TTC549 (cell line): Measurements from ENCODE around the gene EFHB.
"Not testable (repeated sequence)": the region's sequence is repeated elsewhere in the genome, so short reads cannot be mapped to it uniquely, and the experiment has no call there.

Source experiments
- FAIRE-seq: peaks from 2 replicates; lab custom pipeline; 2012; peaks lifted over from hg19 to GRCh38; lab: Jason Lieb, UNC

Gene EFHB, protein sequence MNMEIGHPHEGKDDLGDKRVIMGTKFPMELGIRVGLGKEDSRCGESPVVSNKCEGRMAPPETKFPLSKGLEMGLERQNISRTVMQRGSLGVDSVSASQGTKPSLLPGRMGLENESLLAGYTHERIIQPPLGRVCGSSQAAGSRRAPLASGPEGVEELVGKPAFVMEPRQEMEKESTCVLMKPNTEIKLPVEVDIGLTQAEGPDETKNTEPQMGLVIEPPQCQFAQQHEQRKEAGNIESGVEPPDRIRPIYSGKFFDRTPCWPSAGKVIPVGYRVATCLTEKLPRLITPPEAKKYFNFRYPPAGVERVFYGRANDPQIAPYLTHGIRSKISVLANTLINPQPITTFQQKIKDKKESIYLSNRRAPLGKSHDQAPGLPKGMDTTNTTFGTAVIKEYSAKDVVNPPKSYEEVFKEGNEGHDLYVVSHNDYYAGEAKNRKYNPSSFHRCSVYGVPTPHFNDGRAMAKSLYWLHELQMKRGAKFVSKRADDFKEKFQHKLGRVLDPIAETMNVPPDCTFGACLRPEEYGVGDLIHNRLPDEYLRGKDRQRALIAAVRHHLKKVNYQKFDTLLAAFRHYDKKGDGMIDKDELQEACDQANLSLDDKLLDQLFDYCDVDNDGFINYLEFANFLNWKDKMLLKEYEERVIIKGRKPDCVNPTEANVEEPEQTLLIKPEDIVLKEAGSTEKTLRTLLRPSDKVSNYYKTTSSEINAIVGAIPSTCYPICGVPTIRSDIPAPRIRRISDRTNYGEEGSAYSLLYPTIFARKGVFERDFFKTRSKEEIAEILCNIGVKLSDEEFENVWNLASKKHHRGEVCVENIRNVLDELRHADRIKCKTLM

DNA sequence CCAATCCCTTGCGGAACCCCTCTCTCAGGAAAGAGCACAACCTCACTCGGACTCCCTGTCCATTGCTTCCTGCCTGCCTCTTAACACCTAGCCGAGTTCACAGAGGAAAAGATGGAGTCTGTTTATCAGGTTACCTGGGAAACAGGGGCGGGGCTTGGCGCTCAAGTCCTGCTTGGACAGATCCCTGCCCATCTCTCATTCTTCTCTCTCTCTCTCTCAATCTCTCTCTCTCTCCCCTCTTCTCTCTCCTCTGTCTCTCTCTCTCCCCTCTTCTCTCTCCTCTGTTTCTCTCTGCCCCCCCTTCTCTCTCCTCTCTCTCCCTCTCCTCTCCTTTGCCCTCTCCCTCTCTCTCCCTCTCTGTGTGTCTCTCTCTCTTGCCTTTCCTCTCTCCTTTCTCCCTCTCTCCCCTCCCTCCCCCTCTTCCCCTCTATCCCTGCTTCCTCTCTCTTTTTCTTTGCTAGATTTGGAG lies at the start of gene EFHB:
EFHB (minus strand) TSS at position 120 of the 469 bp plus-strand sequence. CDS start 199 bp downstream, outside the sequence.
- no peak for FAIRE-seq

DNA sequence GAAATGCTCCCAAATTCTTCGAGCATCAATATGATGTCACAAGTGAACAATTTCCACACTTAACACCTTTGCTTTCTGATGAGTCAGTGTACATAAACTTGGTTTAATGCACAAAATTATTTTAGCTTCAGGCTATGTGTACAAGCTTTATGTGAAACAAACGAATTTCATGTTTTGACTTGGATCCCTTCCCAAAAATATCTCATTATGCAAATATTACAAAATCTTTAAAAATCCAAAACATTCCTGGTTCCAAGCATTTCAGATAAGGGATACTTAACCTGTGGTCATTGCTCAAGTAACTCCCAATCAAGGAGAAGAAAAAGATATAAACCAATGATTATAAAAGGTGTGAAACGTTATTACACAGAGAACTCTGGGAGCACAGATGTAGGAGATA lies 38.0 kb upstream of the EFHB start:
- FAIRE-seq: no peak

DNA sequence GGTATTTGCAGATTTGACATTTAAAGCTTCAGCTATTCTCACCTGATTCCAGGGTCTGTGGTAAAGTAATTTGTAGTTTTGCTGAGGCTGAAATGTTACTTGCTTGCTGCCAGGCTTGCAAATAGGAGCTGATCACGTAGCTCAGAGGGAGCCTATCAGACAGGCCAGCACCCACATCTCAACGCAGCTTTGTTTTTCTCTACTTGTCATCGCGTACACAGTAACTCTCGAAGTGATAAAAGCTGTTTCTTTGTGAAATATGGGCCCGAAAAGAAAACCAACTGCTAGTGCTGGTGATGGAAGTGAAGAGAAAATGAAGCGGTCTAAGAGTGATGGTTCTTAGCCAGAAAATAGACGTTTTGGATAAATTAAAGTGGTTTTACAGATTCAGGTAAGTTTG lies 36.3 kb upstream of the EFHB start:
- FAIRE-seq: no peak

DNA sequence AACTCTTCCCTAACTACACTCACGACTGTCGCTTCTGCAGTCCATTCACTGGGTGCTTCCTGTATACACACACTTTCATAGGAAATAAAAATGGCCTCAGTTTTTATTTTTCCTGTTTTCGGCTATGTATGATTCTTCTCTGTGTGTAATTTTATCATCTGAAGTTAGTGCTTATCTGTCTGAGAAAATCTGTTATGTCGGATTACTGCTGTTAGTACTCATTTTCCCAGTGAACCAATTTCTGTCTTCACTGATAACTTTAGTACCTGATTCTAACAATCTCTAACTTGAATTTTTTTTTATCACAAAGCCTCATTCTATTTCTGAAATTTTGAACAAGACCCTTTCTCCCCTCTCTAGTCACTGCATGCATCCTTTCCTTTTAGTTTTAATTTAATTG lies 33.8 kb upstream of the EFHB start:
- no peak for FAIRE-seq

DNA sequence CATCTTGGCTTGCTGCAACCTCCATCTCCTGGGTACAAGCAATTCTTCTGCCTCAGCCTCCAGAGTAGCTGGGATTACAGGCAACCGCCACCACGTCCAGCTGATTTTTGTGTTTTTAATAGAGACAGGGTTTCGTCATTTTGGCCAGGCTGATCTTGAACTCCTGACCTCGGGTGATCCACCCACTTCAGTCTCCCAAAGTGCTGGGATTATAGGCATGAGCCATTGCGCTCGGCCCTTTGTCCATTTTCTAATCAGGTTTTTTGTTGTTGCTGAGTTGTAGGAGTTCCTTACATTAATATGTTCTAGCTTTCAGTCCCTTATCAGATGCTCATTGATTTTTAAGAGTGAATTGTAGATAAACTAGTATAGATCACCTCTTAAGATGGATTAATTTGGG lies 33.2 kb upstream of the EFHB start:
- no peak for FAIRE-seq

DNA sequence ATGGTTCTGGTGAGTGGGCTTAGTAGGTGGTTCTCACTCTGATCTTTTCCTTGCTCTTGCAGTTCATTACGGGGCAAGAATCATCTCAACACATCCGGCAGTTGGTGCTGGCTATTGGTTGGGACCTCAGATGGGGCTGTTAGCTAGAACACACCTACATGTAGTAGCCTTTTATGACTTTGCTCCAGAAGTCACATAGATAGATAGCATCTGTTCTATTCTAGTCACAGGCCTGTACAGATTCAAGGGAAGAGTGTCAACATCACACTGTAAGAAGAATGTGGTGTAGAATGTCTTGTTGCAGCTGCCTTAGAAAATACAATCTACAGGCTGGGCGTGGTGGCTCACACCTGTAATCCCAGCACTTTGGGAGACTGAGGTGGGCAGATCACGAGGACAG lies 27.9 kb upstream of the EFHB start:
- no peak for FAIRE-seq

DNA sequence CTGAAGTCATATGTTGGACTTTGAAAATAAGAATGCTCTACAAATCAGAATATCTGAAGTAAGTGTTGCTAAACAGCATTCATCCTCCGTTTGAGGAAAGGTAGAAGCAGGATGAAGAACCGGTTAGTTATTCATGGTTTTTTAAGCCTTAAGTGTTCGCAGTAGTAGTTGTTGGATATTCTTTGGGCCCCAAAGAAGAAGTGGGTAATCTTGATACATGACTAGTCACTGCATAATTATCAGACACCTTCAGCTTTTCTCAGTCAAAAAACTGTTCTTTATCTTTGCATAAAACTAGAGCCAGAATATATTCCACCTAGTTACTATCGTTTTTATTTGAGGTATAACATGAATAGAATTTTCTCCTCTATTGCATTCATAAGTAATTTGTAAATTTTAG lies 26.7 kb upstream of the EFHB start:
- FAIRE-seq: no peak

DNA sequence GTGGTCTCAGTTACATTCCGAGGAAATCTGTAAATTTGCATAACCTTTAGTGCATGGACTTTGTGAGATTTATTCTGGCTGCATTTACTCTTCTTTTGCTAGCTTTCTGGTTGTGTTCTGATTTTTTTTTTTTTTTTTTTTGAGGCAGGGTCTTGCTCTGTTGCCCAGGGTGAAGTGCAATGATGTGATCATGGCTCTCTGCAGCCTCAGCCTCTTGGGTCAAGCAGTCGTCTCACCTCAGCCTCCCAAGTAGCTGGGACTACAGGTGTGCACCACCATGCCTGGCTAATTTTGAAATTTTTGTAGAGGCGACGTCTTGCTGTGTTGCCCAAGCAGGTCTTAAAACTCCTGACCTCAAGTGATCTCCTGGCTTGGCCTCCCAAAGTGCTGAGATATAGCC lies 25.5 kb upstream of the EFHB start:
- FAIRE-seq: no peak

DNA sequence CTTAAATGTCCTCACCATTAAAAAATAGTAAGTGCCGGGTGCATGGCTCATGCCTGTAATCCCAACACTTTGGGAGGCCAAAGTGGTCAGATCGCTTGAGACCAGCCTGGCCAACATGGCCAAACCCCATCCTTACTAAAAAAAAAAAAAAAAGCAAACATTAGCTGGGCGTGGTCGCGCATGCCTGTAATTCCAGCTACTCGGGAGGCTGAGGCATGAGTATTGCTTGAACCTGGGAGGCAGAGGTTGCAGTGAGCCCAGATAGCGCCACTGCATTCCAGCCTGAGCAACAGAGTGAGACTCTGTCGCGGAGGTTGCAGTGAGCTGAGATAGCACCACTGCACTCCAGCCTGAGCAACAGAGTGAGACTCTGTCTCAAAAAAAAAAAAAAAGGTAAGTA lies 23.3 kb upstream of the EFHB start:
- not testable (repeated sequence) for FAIRE-seq

DNA sequence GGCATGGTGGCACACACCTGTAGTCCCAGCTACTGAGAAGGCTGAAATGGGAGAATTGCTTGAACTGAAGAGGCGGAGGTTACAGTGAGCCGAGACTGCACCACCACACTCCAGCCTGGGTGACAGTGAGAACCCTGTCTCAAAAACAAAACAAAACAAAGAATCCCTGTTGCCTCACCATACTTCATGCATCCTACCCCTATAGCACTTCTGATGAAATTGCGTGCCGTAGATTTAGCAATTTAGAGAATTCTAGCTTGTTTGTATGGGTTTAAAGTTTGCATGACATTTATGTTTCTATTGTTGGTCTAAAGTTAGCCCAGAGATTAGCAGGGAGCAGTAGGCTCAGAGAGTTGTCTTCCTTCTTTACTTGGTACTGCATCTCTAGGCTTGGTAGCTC lies 20.7 kb upstream of the EFHB start:
- no peak for FAIRE-seq

DNA sequence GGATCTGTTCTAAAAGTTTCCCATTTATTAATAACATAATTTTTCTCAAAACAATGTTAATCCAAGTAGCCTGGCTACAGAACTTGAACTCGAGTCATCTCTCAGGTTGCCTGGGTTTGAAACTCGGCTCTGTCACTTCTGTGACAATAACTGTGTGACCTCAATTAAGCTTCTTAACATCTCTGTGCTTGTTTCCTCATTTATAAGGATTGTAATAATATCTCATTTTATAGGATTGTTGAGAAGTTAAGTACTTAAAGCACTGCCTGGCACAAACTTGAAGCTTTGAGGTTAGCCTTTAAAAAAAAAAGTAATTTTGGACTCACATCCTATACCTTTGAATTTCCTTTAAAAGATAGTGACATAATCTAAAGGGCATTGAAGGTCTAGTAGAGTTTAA lies 16.3 kb upstream of the EFHB start:
- FAIRE-seq: no peak

DNA sequence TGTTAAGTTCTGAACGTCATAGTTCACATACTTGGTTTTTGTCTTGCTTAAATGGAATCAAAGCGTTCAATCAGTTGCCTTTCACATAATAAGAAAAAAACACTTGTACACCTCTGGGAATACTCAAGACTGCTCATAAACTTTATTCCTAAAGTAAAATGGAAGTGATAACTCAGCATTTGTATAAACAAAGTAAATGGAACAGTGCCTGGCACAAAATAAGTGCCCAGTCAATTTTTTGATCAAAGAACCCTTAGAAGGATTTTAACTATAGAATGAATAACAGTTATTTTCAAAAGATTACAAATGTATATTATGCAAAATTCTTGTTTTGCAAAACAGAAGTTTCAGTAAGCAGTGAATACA lies 14.2 kb upstream of the EFHB start:
- FAIRE-seq: no peak

DNA sequence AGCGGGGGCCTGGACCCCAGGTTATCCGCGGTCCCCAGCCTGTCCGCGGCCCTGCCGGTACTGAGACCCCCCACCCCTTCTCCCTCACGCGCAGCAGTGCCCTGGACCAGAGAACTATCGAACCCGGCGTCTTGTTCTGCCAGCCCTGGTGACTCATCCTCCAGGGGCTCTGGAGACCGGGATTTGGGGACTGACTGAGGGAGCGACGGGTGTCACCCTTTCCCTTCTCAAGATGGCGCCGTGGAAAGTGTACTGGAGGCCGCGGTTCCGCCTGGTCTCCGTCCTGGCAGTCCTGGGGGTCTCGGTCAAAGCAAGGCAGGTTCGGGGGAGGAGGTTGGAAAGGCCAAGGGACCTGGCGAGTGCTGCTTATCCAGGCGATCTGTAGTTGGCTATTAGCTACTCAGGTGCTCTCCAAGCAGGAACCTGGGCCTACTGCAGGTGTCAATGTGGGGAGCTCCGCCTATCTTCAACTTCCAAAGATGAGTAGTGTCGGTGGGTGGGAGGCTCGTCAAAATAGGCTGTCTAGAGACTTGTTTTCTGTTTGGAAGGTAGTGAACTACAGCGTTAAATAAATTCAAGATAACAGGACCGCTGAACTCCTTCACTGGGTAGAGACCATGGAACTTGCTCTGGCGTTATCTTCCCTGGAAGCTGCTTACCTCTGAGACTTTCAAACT lies 13.7 kb upstream of the EFHB start:
- no peak for FAIRE-seq

DNA sequence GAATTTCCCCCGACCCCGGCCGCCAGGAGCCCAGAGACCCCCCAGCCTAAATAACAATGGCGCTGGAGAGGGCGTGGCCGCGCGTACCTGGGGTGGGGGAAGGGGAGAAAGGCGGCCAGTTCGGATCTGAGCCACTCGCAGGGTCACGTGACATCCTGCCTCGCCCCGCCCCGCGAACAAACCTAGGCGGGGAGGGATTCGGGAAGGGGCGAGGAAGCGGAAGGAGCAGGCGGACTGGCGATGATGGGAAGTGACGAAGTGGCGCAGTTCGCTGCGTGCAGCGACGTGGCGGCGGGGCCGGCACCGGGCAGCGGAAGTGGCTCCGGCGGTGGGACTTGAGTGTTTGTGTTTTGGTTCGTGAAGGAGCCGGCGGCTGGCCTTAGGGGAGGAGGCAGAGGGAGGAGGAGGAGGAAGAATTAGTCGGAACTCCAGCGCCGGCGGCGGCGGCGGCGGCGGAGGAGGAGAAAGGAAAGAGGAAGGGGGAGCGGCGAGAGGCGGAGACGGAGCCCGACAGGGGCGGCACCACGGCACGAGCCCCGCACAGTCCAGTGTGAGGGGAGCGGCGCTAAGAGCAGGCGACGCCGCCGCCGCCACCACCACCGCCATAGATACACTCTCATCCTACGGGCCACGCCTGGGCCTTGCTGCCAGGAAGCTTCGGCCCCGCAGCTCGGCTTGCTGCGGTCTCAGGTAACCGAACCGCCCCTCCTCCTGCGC lies 13.0 kb upstream of the EFHB start, which contains the start of gene RAB5A:
RAB5A (plus strand) TSS at position 266 of the 717 bp plus-strand sequence. CDS start 3,802 bp downstream, outside the sequence.
- peak; percentile 90 for FAIRE-seq

DNA sequence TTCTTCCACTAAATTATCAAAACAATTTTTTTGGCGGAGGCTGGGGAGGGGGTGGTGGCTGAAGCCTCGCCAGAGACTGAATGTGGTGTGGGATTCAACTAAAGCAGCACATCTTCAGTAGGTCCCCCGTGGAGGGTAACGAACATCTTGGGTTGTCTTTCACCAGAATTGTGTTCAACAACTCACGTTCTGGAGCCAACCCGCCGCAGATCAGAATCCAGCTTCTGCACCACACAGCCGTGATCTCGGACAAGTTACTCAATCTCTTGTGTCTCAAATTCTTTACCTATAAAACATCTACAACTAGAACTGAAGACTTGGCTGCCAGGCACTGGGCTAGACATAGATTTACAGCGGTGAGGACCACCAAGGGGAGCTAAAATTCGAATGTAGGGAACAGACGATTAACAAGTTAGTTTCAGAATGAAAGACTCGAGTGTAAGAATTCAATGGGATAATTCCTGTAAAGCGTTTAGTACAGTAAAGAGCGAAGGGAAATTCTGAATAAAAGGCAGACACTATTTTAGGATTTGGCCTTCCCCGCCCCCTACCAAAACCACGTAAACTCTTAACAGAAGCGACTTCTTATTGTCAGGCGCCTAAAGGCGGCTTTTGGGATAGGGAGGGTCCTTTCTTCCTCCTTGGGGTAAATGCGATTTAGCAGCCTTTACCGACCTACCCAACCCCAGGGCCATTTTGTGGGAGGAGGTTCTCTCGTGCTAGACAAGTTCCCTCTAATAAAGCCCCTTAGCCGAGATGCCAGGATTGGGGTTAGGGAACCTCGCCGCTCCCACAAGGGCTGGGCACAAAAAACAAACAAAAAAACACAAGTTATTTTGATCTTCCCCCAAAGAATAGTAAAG lies 12.2 kb upstream of the EFHB start:
- no peak for FAIRE-seq

DNA sequence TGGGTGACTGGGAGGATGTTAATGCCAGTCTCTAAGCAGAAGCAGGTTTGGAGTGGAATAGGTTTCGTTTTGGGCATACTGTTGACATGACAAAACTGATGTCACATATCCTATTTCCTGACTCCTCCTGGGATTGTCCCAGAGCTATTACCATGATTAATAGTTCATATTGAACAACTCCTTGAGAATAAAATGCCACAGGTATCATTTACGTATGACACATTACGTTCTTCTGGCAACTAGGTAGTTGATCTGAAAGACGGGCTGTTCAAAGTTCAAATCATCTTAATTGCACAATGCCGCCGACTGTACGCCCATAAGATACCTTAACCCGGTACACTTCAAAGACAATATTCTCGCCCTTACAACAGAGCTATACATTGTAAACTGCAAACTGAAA lies 11.5 kb upstream of the EFHB start:
- no peak for FAIRE-seq

DNA sequence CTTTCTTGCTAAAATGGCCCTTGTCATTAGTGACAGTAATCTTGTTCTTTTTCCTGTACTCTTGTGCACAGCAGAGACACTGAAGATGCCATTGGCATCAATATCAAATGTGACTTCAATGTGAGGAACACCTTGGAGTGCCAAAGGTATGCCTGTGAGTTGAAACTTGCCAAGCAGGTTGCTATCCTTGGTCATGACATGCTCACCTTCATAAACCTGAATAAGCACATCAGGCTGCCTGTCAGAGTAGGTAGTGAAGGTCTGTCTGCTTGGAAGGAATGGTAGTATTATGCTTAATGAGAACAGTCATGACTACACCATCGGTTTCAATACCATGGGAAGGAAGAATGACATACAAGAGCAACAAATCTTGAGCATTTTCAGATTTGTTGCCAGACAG lies 6.6 kb upstream of the EFHB start:
- no peak for FAIRE-seq

DNA sequence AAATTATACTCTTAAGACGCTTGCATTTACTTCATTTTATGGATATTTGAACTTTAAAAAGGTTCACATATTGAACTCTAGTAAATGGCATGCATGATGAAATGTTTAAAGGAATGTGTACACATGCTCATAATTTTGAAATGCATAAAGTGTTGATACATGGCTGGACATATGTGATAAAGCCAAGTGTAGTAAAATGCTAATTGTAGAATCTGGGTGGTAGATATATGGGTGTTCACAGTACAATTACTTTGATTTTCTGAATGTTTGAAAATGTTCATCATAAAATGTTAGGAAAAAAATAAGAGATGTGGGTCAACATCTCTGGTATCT lies 4.2 kb upstream of the EFHB start:
- FAIRE-seq: no peak

DNA sequence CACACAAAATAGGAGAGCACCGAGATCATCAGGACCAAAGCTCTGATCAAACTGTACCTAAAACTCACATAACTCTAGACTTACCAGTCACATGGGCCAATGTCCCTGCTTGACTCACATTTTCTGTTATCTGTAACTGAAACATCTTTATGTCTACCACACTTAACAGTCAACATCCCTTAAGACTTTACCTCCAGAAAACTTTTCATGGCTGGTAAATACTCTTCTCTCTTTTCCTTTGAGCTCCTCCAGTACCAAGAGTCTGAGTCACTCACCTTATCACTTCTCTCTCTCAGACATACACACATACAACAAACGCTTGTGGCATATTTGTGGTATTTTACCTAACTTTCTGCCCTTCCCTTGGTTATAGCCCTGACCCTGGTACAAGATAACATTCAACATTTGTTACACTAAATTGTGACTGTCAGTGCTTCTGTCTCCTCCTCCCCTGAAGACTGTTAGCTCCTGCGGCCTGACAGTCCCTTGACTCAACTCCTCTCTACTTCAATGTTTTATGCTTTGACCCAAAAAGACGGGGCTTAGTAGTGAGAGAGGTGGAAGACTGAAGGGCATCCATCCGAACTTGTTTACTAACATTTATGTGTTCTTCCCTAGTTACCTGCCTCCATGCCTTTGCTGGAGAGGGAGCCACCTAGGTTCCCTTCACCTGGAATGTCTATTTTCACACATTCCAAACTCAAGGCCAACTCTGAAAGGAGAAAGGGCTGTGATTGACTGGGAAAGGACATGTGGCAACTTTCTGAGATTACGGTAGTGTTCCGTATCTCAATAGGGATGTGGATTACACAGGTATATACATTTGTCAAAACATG lies 3.7 kb upstream of the EFHB start:
- FAIRE-seq: no peak

DNA sequence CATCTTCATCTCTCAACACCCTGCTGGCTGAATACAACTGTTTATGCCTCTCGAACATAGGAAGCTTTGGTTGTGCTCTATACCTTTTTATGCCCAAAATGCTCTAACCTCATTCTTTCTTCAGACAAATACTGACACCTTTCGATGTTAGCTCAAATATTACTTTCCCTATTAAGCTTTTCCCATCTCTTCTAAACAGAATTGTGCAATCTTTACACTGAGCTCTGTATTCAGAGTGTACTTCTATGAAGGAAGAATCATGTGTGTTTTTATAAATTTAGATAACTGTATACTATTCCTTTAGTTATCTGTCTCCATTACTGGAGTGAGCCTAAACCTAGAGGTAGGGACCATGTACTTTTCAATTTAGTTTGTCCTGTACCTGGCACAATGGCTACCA lies 1.6 kb downstream of the EFHB start:
- FAIRE-seq: no peak
